MM.1S (cell line): ENCODE results near the gene TIGAR.

Experiments used
- DNase-seq: peaks from one replicate; pipeline ENCODE4 v3.0.0-alpha.2; 2015
- H2AFZ ChIP-seq: fragments of 300-600 bp; sonication (generic); 2 replicates; pipeline ENCODE4 v1.6.0; 2016; ENCODE audit warnings: antibody characterized with exemption, low read length
- H3F3A ChIP-seq: fragments of 300-600 bp; sonication (generic); 2 replicates; pipeline ENCODE4 v1.6.1; 2016; ENCODE audit warnings: mild to moderate bottlenecking, antibody characterized with exemption, low read length, moderate library complexity, mixed read lengths; ENCODE audit not compliant: insufficient read depth
- H3K27ac ChIP-seq: fragments of 300-600 bp; sonication (generic); 2 replicates; pipeline ENCODE4 v1.5.1; 2016; ENCODE audit warnings: mild to moderate bottlenecking, low read length
- H3K27me3 ChIP-seq: fragments of 300-600 bp; sonication (generic); replicated peaks from 2 replicates; pipeline ENCODE4 v1.6.0; 2016; ENCODE audit warnings: low read length; ENCODE audit not compliant: insufficient read depth
- H3K36me3 ChIP-seq: fragments of 300-600 bp; sonication (generic); replicated peaks from 2 replicates; pipeline ENCODE4 v1.6.1; 2016; ENCODE audit warnings: mild to moderate bottlenecking, low read length, mixed read lengths; ENCODE audit not compliant: insufficient read depth
- H3K4me1 ChIP-seq: fragments of 300-600 bp; sonication (generic); 2 replicates; pipeline ENCODE4 v1.6.1; 2016; ENCODE audit warnings: low read length, mixed read lengths
- H3K4me2 ChIP-seq: fragments of 300-600 bp; sonication (generic); 2 replicates; pipeline ENCODE4 v1.6.0; 2016; ENCODE audit warnings: low read depth, low read length
- H3K4me3 ChIP-seq: fragments of 300-600 bp; sonication (generic); 2 replicates; pipeline ENCODE4 v1.5.1; 2016; ENCODE audit warnings: low read length, mixed read lengths
- H3K79me2 ChIP-seq: fragments of 300-600 bp; sonication (generic); 2 replicates; pipeline ENCODE4 v1.6.1; 2016; ENCODE audit warnings: mixed run types, low read length, mixed read lengths
- H3K9ac ChIP-seq: fragments of 300-600 bp; sonication (generic); 2 replicates; pipeline ENCODE4 v1.6.1; 2016; ENCODE audit warnings: low read length, mixed read lengths
- H3K9me2 ChIP-seq: fragments of 300-600 bp; sonication (generic); replicated peaks from 2 replicates; pipeline ENCODE4 v1.6.1; 2016; ENCODE audit warnings: mild to moderate bottlenecking, low read length, mixed read lengths; ENCODE audit not compliant: insufficient read depth
- H3K9me3 ChIP-seq: fragments of 300-600 bp; sonication (generic); replicated peaks from 2 replicates; pipeline ENCODE4 v1.6.1; 2016; ENCODE audit warnings: mild to moderate bottlenecking, low read length, mixed read lengths; ENCODE audit not compliant: insufficient read depth
- H4K20me1 ChIP-seq: fragments of 300-600 bp; sonication (generic); 2 replicates; pipeline ENCODE4 v1.6.1; 2016; ENCODE audit warnings: mild to moderate bottlenecking, low read length, moderate library complexity, mixed read lengths; ENCODE audit not compliant: insufficient read depth
- CTCF ChIP-seq: fragments of 300-600 bp; sonication (generic); IDR thresholded peaks from 2 replicates; pipeline ENCODE4 v1.5.1; 2016; ENCODE audit warnings: antibody characterized with exemption, low read length, mixed read lengths
- EZH2 ChIP-seq: fragments of 300-600 bp; sonication (generic); optimal IDR thresholded peaks from 2 replicates; pipeline ENCODE3; 2017; ENCODE audit warnings: low read depth, mild to moderate bottlenecking, antibody characterized with exemption, low read length, mixed read lengths
- EZH2phosphoT487 ChIP-seq: fragments of 300-600 bp; sonication (generic); IDR thresholded peaks from 2 replicates; pipeline ENCODE4 v1.6.1; 2018; ENCODE audit warnings: antibody characterized with exemption, low read length

The TIGAR gene

GRCh38 chr12:4284306-4284705, 36.7 kb upstream of the TIGAR start:
- Histone ChIP-seq H3K9ac (no peak overlapping the region), H3K36me3 (peaks cover 43% of the 10 kb centered on the region), H3K4me3 (no peak overlapping the region), H3K79me2 (peaks cover 99% of the 10 kb centered on the region), H3K9me2 (no peaks in the 10 kb centered on the region), H2AFZ (no peak overlapping the region), H3K4me1 (peaks cover 8% of the 10 kb centered on the region), H3K27ac (no peak overlapping the region), H3K4me2 (no peak overlapping the region), H4K20me1 (peaks cover 93% of the 10 kb centered on the region), H3K27me3 (no peaks in the 10 kb centered on the region), H3F3A (peaks cover 92% of the 10 kb centered on the region), H3K9me3 (no peaks in the 10 kb centered on the region)
- no peak for DNase-seq
- no peak for TF ChIP-seq CTCF
- no peak for TF ChIP-seq EZH2

GRCh38 chr12:4285070-4285469, 35.9 kb upstream of the TIGAR start:
- no peak overlapping the region for H3K9ac ChIP-seq
- H4K20me1 ChIP-seq, result peaks cover 93% of the 10 kb centered on the region
- H3K4me1 ChIP-seq, result peaks cover under 1% of the 10 kb centered on the region
- no peaks in the 10 kb centered on the region for H3K27me3 ChIP-seq
- no peaks in the 10 kb centered on the region for H3K9me2 ChIP-seq
- DNase-seq, result no peak
- H3K27ac ChIP-seq, result no peak overlapping the region
- H3K36me3 ChIP-seq, result peaks cover 36% of the 10 kb centered on the region
- H3K4me3 ChIP-seq, result no peak overlapping the region
- H3K79me2 ChIP-seq, result peaks cover 99% of the 10 kb centered on the region
- H3K4me2 ChIP-seq, result no peak overlapping the region
- H3F3A ChIP-seq, result peaks cover 92% of the 10 kb centered on the region
- TF ChIP-seq CTCF, result no peak
- no peak for TF ChIP-seq EZH2
- no peak for TF ChIP-seq EZH2phosphoT487
- no peak overlapping the region for H2AFZ ChIP-seq
- H3K9me3 ChIP-seq, result no peaks in the 10 kb centered on the region

GRCh38 chr12:4286228-4286627, 34.8 kb upstream of the TIGAR start:
- peaks cover 93% of the 10 kb centered on the region for H4K20me1 ChIP-seq
- peaks cover 99% of the 10 kb centered on the region for H3K79me2 ChIP-seq
- no peak for TF ChIP-seq EZH2
- no peak for TF ChIP-seq CTCF
- TF ChIP-seq EZH2phosphoT487, result no peak

More at GRCh38 chr12:4286228-4286627, 34.8 kb upstream of the TIGAR start:
- no peak overlapping the region for H3K27ac ChIP-seq
- H3F3A ChIP-seq, result peaks cover 91% of the 10 kb centered on the region
- no peaks in the 10 kb centered on the region for H3K9me3 ChIP-seq
- H3K4me1 ChIP-seq, result no peaks in the 10 kb centered on the region; the same call in 1 of the 2 replicates
- no peak overlapping the region for H3K4me2 ChIP-seq
- no peak overlapping the region for H2AFZ ChIP-seq
- no peaks in the 10 kb centered on the region for H3K27me3 ChIP-seq
- H3K9ac ChIP-seq, result no peak overlapping the region
- H3K9me2 ChIP-seq, result no peaks in the 10 kb centered on the region
- no peak for DNase-seq
- no peak overlapping the region for H3K4me3 ChIP-seq
- peaks cover 29% of the 10 kb centered on the region for H3K36me3 ChIP-seq
